CD14-positive monocyte (primary cell): Measurements from ENCODE around the gene GSTA3. TPM values are rescaled to one million over a fixed set of nuclear protein-coding genes. Genes with fewer than 3 reads are reported as not detected.
"Not testable (repeated sequence)": the region's sequence is repeated elsewhere in the genome, so short reads cannot be mapped to it uniquely, and the experiment has no call there.

Experiments
- DNase-seq, 3 donors: peaks; one replicate each; pipeline ENCODE4 v3.0.0-alpha.2; 2011 to 2022
- H2AFZ ChIP-seq: 2 replicates; pipeline ENCODE4 v1.6.0; 2012; ENCODE audit warnings: mild to moderate bottlenecking, low read depth, low read length, inconsistent platforms; ENCODE audit not compliant: insufficient read depth, poor library complexity, severe bottlenecking
- H3K27ac ChIP-seq, 2 donors: 1 replicate in 1 of 2; 2 replicates in 1 of 2; pipeline ENCODE4 v1.5.1; 2012 to 2013; ENCODE audit warnings: low read length in 2 of 2, control low read depth in 1 of 2, inconsistent platforms in 1 of 2, low read depth in 1 of 2, mild to moderate bottlenecking in 1 of 2
- H3K27me3 ChIP-seq, 2 donors: one replicate each; pipeline versions ENCODE4 v1.6.0 to v1.6.1; 2011 to 2013; ENCODE audit warnings: low read length in 2 of 2; ENCODE audit not compliant: control insufficient read depth in 2 of 2, insufficient read depth in 2 of 2
- H3K36me3 ChIP-seq, 2 donors: replicated peaks in 1 of 2; 1 replicate in 1 of 2; 2 replicates in 1 of 2; pipeline versions ENCODE4 v1.5.1 to v1.6.1; 2012 to 2013; ENCODE audit warnings: low read length in 2 of 2, control low read depth in 1 of 2, inconsistent platforms in 1 of 2, mild to moderate bottlenecking in 1 of 2; ENCODE audit not compliant: insufficient read depth in 2 of 2, control insufficient read depth in 1 of 2
- H3K4me1 ChIP-seq, 2 donors: 1 replicate in 1 of 2; 2 replicates in 1 of 2; pipeline versions ENCODE4 v1.5.1 to v1.6.1; 2012 to 2013; ENCODE audit warnings: low read length in 2 of 2, control low read depth in 1 of 2, inconsistent platforms in 1 of 2, mild to moderate bottlenecking in 1 of 2, moderate library complexity in 1 of 2; ENCODE audit not compliant: insufficient read depth in 2 of 2, control insufficient read depth in 1 of 2
- H3K4me2 ChIP-seq: replicated peaks from 2 replicates; pipeline ENCODE3; 2012; ENCODE audit warnings: low read length, moderate library complexity, mild to moderate bottlenecking; ENCODE audit not compliant: poor library complexity, severe bottlenecking; ENCODE audit errors: extremely low read depth
- H3K4me3 ChIP-seq, 3 experiments: fragments of 200-600 bp in 1 of 3; sonication (generic) in 1 of 3; replicated peaks in 1 of 3; 1 replicate in 2 of 3; 2 replicates in 1 of 3; pipeline ENCODE4 v1.5.1; 2011 to 2013; ENCODE audit warnings: low read length in 3 of 3, mild to moderate bottlenecking in 3 of 3, control low read depth in 2 of 3, low read depth in 2 of 3, inconsistent platforms in 1 of 3, moderate library complexity in 1 of 3
- H3K79me2 ChIP-seq: 2 replicates; pipeline ENCODE4 v1.6.0; 2012; ENCODE audit warnings: mild to moderate bottlenecking, control low read depth, inconsistent platforms, low read length, moderate library complexity; ENCODE audit not compliant: insufficient read depth
- H3K9ac ChIP-seq: 2 replicates; pipeline ENCODE4 v1.6.0; 2017; ENCODE audit warnings: low read length, mild to moderate bottlenecking; ENCODE audit not compliant: insufficient read depth, poor library complexity, severe bottlenecking
- H3K9me3 ChIP-seq, 2 donors: replicated peaks in 1 of 2; 1 replicate in 1 of 2; 2 replicates in 1 of 2; pipeline versions ENCODE4 v1.5.1 to v1.6.1; 2012 to 2013; ENCODE audit warnings: low read length in 2 of 2, control low read depth in 1 of 2; ENCODE audit not compliant: control insufficient read depth in 1 of 2, insufficient read depth in 1 of 2
- H4K20me1 ChIP-seq: 2 replicates; pipeline ENCODE4 v1.6.0; 2012; ENCODE audit warnings: mild to moderate bottlenecking, low read length, control low read depth, moderate library complexity; ENCODE audit not compliant: insufficient read depth
- H3K27ac Mint-ChIP-seq, 7 donors: one replicate each; pipeline ENCODE4 v1.8.0; 2020; ENCODE audit warnings: mild to moderate bottlenecking in 7 of 7, mixed read lengths in 7 of 7, moderate library complexity in 6 of 7, inconsistent platforms in 2 of 7
- H3K27me3 Mint-ChIP-seq, 3 donors: one replicate each; pipeline ENCODE4 v1.8.0; 2021 to 2022; ENCODE audit warnings: low read depth in 3 of 3, mild to moderate bottlenecking in 3 of 3, mixed read lengths in 3 of 3, moderate library complexity in 3 of 3, inconsistent platforms in 1 of 3
- H3K36me3 Mint-ChIP-seq, 2 donors: one replicate each; pipeline ENCODE4 v1.8.0; 2020; ENCODE audit warnings: mixed read lengths in 2 of 2, inconsistent platforms in 1 of 2, mild to moderate bottlenecking in 1 of 2
- H3K4me1 Mint-ChIP-seq: one replicate; pipeline ENCODE4 v1.8.0; 2020; ENCODE audit warnings: mild to moderate bottlenecking, mixed read lengths
- H3K4me3 Mint-ChIP-seq, 2 donors: one replicate each; pipeline ENCODE4 v1.8.0; 2020; ENCODE audit warnings: mild to moderate bottlenecking in 2 of 2, mixed read lengths in 2 of 2, moderate library complexity in 1 of 2
- H3K9me3 Mint-ChIP-seq, 7 donors: one replicate each; pipeline ENCODE4 v1.8.0; 2020 to 2022; ENCODE audit warnings: mixed read lengths in 7 of 7, mild to moderate bottlenecking in 6 of 7, moderate library complexity in 6 of 7, inconsistent platforms in 2 of 7
- CTCF ChIP-seq: fragments of 200-600 bp; IDR thresholded peaks from one replicate; pipeline ENCODE4 v1.8.0; 2022; ENCODE audit warnings: antibody characterized with exemption, mild to moderate bottlenecking
- WGBS: methylation state at CpG from one replicate; pipeline ENCODE4 v1.1.5; 2013; ENCODE audit warnings: missing lambda C conversion rate; ENCODE audit not compliant: insufficient coverage; 5-methylcytosine and 5-hydroxymethylcytosine counted together
- intact Hi-C, 2 donors: fragments of 100-400 bp; cut with micrococcal nuclease; formaldehyde crosslinking; loops; one replicate each; pipeline versions ENCODE4 v1.15.0 to v1.15.1; 2023
- polyA plus RNA-seq, 3 donors: library from polyadenylated mRNA; depleted of rRNA in 1 of 3; unstranded in 2 of 3; stranded (reverse) in 1 of 3; fragments of 300-500 nt in 2 of 3; fragments of >200 nt in 1 of 3; fragmentation: Illumina TruSeq in 2 of 3; gene quantifications; 1 replicate in 2 of 3; 2 replicates in 1 of 3; pipeline ENCODE4 v1.2.3, GENCODE V29; 2012 to 2021

GSTA3 gene
- polyA plus RNA-seq, 3 donors = not detected

DNA sequence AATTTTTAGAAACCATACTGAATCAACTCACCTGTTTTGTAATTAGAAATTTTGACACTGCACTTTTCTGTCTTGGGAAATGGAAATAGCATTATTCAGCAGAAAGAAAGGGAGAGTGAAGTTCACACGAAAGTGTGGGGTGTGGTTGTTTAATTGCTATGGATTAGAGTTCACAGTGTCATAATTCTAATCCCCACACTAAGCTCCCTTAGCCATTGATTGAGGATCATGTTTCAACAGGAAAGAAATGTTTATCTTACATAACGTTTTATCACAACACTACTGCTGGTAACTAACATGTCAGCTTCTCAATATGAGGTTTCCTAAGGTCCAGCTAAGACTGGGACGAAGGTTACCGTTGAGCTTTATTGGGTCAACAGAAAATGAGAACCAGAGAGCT is 37.5 kb downstream of the GSTA3 start:
- Mint-ChIP-seq H3K27me3 (peaks cover 0 to 2% (median 0%) of the 10 kb centered on the region in 3 donors), H3K27ac (no peak overlapping the region), H3K4me3 (no peak overlapping the region), H3K36me3 (no peaks in the 10 kb centered on the region), H3K4me1 (no peaks in the 10 kb centered on the region), H3K9me3 (peaks cover 0 to 2% (median 0%) of the 10 kb centered on the region in 7 donors)
- intact Hi-C loops = no loop called here
- WGBS = 90% methylated on average over 3 of the region's 4 CpGs
- no peaks in the 10 kb centered on the region for H3K9me3 ChIP-seq
- H3K9ac ChIP-seq = no peak overlapping the region
- H3K27ac ChIP-seq = no peak overlapping the region
- no peaks in the 10 kb centered on the region for H4K20me1 ChIP-seq
- H3K4me1 ChIP-seq = no peaks in the 10 kb centered on the region
- H3K79me2 ChIP-seq = no peaks in the 10 kb centered on the region
- TF ChIP-seq CTCF = no peak
- no peaks in the 10 kb centered on the region for H3K27me3 ChIP-seq
- no peak overlapping the region for H3K4me3 ChIP-seq
- no peak overlapping the region for H3K4me2 ChIP-seq
- H2AFZ ChIP-seq = no peak overlapping the region
- DNase-seq = no peak
- no peaks in the 10 kb centered on the region for H3K36me3 ChIP-seq

- H3K4me3 Mint-ChIP-seq = no peak overlapping the region
- no peaks in the 10 kb centered on the region for H3K4me1 Mint-ChIP-seq
- H3K9me3 Mint-ChIP-seq = peaks cover 0 to 2% (median 0%) of the 10 kb centered on the region in 7 donors
- H3K9me3 ChIP-seq = no peaks in the 10 kb centered on the region
- WGBS = no CpG with 5 or more reads among the region's 3 CpGs
- H3K27ac Mint-ChIP-seq = no peak overlapping the region
- no peak overlapping the region for H3K27ac ChIP-seq
- no peaks in the 10 kb centered on the region for H3K4me1 ChIP-seq
- H4K20me1 ChIP-seq = no peaks in the 10 kb centered on the region
- no peaks in the 10 kb centered on the region for H3K79me2 ChIP-seq
- DNase-seq = no peak
- H2AFZ ChIP-seq = no peak overlapping the region
- TF ChIP-seq CTCF = no peak
- peaks cover 0 to 2% (median 0%) of the 10 kb centered on the region in 3 donors for H3K27me3 Mint-ChIP-seq
- H3K27me3 ChIP-seq = no peaks in the 10 kb centered on the region
- H3K4me3 ChIP-seq = no peak overlapping the region
- H3K4me2 ChIP-seq = no peak overlapping the region
- no peak overlapping the region for H3K9ac ChIP-seq
- H3K36me3 ChIP-seq = no peaks in the 10 kb centered on the region
- intact Hi-C loops = no loop called here
- H3K36me3 Mint-ChIP-seq = no peaks in the 10 kb centered on the region
Measured at GRCh38 chr6:52871621-52872020, 37.9 kb downstream of the GSTA3 start.

- H3K4me1 Mint-ChIP-seq = not testable (repeated sequence)
Measured at GRCh38 chr6:52870335-52871091, 39.0 kb downstream of the GSTA3 start.

More at GRCh38 chr6:52870335-52871091, 39.0 kb downstream of the GSTA3 start:
- H4K20me1 ChIP-seq, H3K4me3 Mint-ChIP-seq, H3K36me3 Mint-ChIP-seq, H3K27me3 Mint-ChIP-seq, H3K4me1 ChIP-seq, H3K9me3 ChIP-seq, H3K4me2 ChIP-seq, DNase-seq, H3K9me3 Mint-ChIP-seq, H3K9ac ChIP-seq, H3K27ac ChIP-seq, H3K27me3 ChIP-seq, H3K79me2 ChIP-seq, H3K36me3 ChIP-seq, H3K27ac Mint-ChIP-seq, H3K4me3 ChIP-seq, intact Hi-C loops, H2AFZ ChIP-seq: not testable (repeated sequence)
- 100% methylated on average over 1 of the region's 3 CpGs for WGBS
